Ovary (tissue), 3 donors: ENCODE data around the gene NRGN.

ENCODE experiments used
- CTCF ChIP-seq, 3 donors: fragments of 450-650 bp in 2 of 3; fragments of 200-600 bp in 1 of 3; IDR thresholded peaks; one replicate each; pipeline versions ENCODE4 v1.5.1 to v1.8.0; 2016 to 2022; ENCODE audit warnings: antibody characterized with exemption in 3 of 3, mild to moderate bottlenecking in 1 of 3
- EP300 ChIP-seq: sonication (generic); formaldehyde crosslinking; IDR thresholded peaks from one replicate; pipeline ENCODE4 v1.6.1; 2017; ENCODE audit warnings: antibody characterized with exemption
- donor health status: DM: no; HTN: no; CAD: no.

GRCh38 chr11:124748481-124749343 lies 9.0 kb downstream of the NRGN start:
- TF ChIP-seq CTCF (IDR thresholded peaks at IDR 0.05) (no peak), EP300 (no peak)
